ENCODE results near the gene SPPL2C. TPM values are rescaled to one million over a fixed set of nuclear protein-coding genes. Genes with fewer than 3 reads are reported as not detected.

SPPL2C gene
- total and polyA plus RNA-seq, 2 of the 13 experiments (the other 11 are each of a cell fraction or from before 2014, with no cell fraction given): not detected

GRCh38 chr17:45894022-45894784 is 49.5 kb downstream of the SPPL2C start, which contains the start of gene MAPT (continued):
- peak; percentile 77; the same call in 1 of the 2 replicates for TF ChIP-seq EEA1 (CRISPR knock-in tag; IDR thresholded peaks at IDR 0.05; ENCODE audit: borderline replicate concordance)
- peak; percentile 14; the same call in 1 of the 2 replicates for TF ChIP-seq ZNF24 (IDR thresholded peaks at IDR 0.05)
- no peak for TF ChIP-seq ZBTB7A (CRISPR knock-in tag; IDR thresholded peaks at IDR 0.05)
- TF ChIP-seq DR1 (CRISPR knock-in tag; IDR thresholded peaks at IDR 0.05): no peak; the same call in 1 of the 2 replicates
- TF ChIP-seq NFATC3 (CRISPR knock-in tag; IDR thresholded peaks at IDR 0.05): no peak
- peak; percentile 83; the same call in 1 of the 2 replicates for TF ChIP-seq BCL3 (CRISPR knock-in tag; IDR thresholded peaks at IDR 0.05)
- TF ChIP-seq JDP2 (CRISPR knock-in tag; IDR thresholded peaks at IDR 0.05; ENCODE audit: borderline replicate concordance): no peak
- TF ChIP-seq NR3C1 (CRISPR knock-in tag; IDR thresholded peaks at IDR 0.05): no peak
- TF ChIP-seq HIVEP1 (CRISPR knock-in tag; IDR thresholded peaks at IDR 0.05): no peak
- no peak for TF ChIP-seq ELF1 (CRISPR knock-in tag; IDR thresholded peaks at IDR 0.05)
- TF ChIP-seq TP53 (CRISPR knock-in tag; conservative IDR thresholded peaks at IDR 0.05): no peak
- no peak for TF ChIP-seq GRHL1 (CRISPR knock-in tag; conservative IDR thresholded peaks at IDR 0.05)
- peak; percentile 16; the same call in 1 of the 2 replicates for TF ChIP-seq ZHX1 (CRISPR knock-in tag; IDR thresholded peaks at IDR 0.05; ENCODE audit: low read depth)
- peak; percentile 94 for TF ChIP-seq PRPF4 (IDR thresholded peaks at IDR 0.05; ENCODE audit: low read depth, low read length, poor library complexity, severe bottlenecking)
- TF ChIP-seq ZNF883 (CRISPR knock-in tag; IDR thresholded peaks at IDR 0.05; ENCODE audit: not compliant biosample characterization): no peak
- TF ChIP-seq ELF3 (CRISPR knock-in tag; IDR thresholded peaks at IDR 0.05): no peak
- TF ChIP-seq ZNF772 (CRISPR knock-in tag; IDR thresholded peaks at IDR 0.05): no peak
- TF ChIP-seq ISL2 (CRISPR knock-in tag; IDR thresholded peaks at IDR 0.05): peak; percentile 51; the same call in 1 of the 2 replicates
- TF ChIP-seq ZBTB21 (CRISPR knock-in tag; IDR thresholded peaks at IDR 0.05): no peak
- peak; percentile 91 for TF ChIP-seq HOXA3 (CRISPR knock-in tag; IDR thresholded peaks at IDR 0.05)
- no peak for TF ChIP-seq GTF3A (CRISPR knock-in tag; conservative IDR thresholded peaks at IDR 0.05)
- no peak for TF ChIP-seq REL (CRISPR knock-in tag; conservative IDR thresholded peaks at IDR 0.05)
- TF ChIP-seq CREB1 (IDR thresholded peaks at IDR 0.05): no peak; the same call in 1 of the 2 replicates
- no peak for TF ChIP-seq CREB1 (CRISPR knock-in tag; IDR thresholded peaks at IDR 0.05)
- peak; percentile 21 for TF ChIP-seq AGO1 (IDR thresholded peaks at IDR 0.05; ENCODE audit: low read depth, low read length, poor library complexity, severe bottlenecking)
- TF ChIP-seq ARNTL (CRISPR knock-in tag; IDR thresholded peaks at IDR 0.05): no peak
- TF ChIP-seq NFYC (CRISPR knock-in tag; IDR thresholded peaks at IDR 0.05): no peak

Measured in HepG2 (cell line).